Fibroblast of skin of left quadriceps (primary cell): ENCODE results near the gene PHTF1.

Source experiments
- DNase-seq, 2 experiments: peaks; one replicate each; pipeline ENCODE4 v3.0.0-alpha.2; 2013; ENCODE audit warnings: low read depth in 2 of 2

PHTF1 gene

GRCh38 chr1:113665071-113665470 lies 94.2 kb downstream of the PHTF1 start:
- no peak for DNase-seq

GRCh38 chr1:113663165-113663951 lies 95.9 kb downstream of the PHTF1 start:
- DNase-seq, result peak; percentile 34 to 42

GRCh38 chr1:113662101-113662500 lies 97.2 kb downstream of the PHTF1 start:
- DNase-seq, result no peak

- no peak for DNase-seq
Measured at GRCh38 chr1:113660088-113660487, 99.2 kb downstream of the PHTF1 start.

GRCh38 chr1:113659556-113659955 lies 99.7 kb downstream of the PHTF1 start:
- DNase-seq, result no peak

GRCh38 chr1:113659035-113659434 lies 100.3 kb downstream of the PHTF1 start:
- DNase-seq, result no peak

- no peak for DNase-seq
Measured at GRCh38 chr1:113657556-113658063, 101.7 kb downstream of the PHTF1 start.

- no peak for DNase-seq
Measured at GRCh38 chr1:113657126-113657525, 102.2 kb downstream of the PHTF1 start.

- DNase-seq, result no peak
Measured at GRCh38 chr1:113654883-113655282, 104.4 kb downstream of the PHTF1 start.

- DNase-seq, result no peak
Measured at GRCh38 chr1:113653741-113654140, 105.5 kb downstream of the PHTF1 start.

- no peak for DNase-seq
Measured at GRCh38 chr1:113652771-113653170, 106.5 kb downstream of the PHTF1 start.

GRCh38 chr1:113648478-113648877 lies 110.8 kb downstream of the PHTF1 start:
- DNase-seq, result no peak

- DNase-seq, result peak; percentile 1 to 9
Measured at GRCh38 chr1:113647164-113647563, 112.1 kb downstream of the PHTF1 start.
